NCI-H82 (cell line): ENCODE measurements around the gene C5AR2.
"Not testable (repeated sequence)": the region's sequence is repeated elsewhere in the genome, so short reads cannot be mapped to it uniquely, and the experiment has no call there.

Experiments
- DNase-seq: peaks from one replicate; lab custom pipeline; 2025; lab: John Stamatoyannopoulos, UW

Gene C5AR2

GRCh38 chr19:47331931-47332547 is at the start of gene C5AR2:
C5AR2 (plus strand) TSS chr19:47332175; CDS start chr19:47340800, 8,625 bp downstream.
- DNase-seq, result no peak

- DNase-seq, result no peak
Measured at GRCh38 chr19:47283405-47284059, 48.4 kb upstream of the C5AR2 start.

- DNase-seq, result peak; percentile 72
Measured at GRCh38 chr19:47284324-47284899, 47.6 kb upstream of the C5AR2 start.

GRCh38 chr19:47296036-47296435 is 35.9 kb upstream of the C5AR2 start:
- peak; percentile 96 for DNase-seq

GRCh38 chr19:47300867-47301266 is 31.1 kb upstream of the C5AR2 start:
- not testable (repeated sequence) for DNase-seq

- DNase-seq, result no peak
Measured at GRCh38 chr19:47302249-47302648, 29.7 kb upstream of the C5AR2 start.

- no peak for DNase-seq
Measured at GRCh38 chr19:47303966-47304365, 28.0 kb upstream of the C5AR2 start.

- DNase-seq, result peak; percentile 77
Measured at GRCh38 chr19:47305309-47305751, 26.6 kb upstream of the C5AR2 start.

GRCh38 chr19:47306303-47306702 is 25.7 kb upstream of the C5AR2 start:
- no peak for DNase-seq

- DNase-seq, result peak; percentile 62
Measured at GRCh38 chr19:47309038-47309437, 22.9 kb upstream of the C5AR2 start.

GRCh38 chr19:47309608-47310007 is 22.4 kb upstream of the C5AR2 start, which contains the start of gene C5AR1:
C5AR1 (plus strand) TSS chr19:47309861; CDS start chr19:47309896, 35 bp downstream.
- DNase-seq, result no peak

- no peak for DNase-seq
Measured at GRCh38 chr19:47310323-47310722, 21.7 kb upstream of the C5AR2 start.

- DNase-seq, result peak; percentile 54
Measured at GRCh38 chr19:47310819-47311218, 21.2 kb upstream of the C5AR2 start.

- no peak for DNase-seq
Measured at GRCh38 chr19:47312366-47313006, 19.5 kb upstream of the C5AR2 start.

GRCh38 chr19:47313754-47314295 is 18.1 kb upstream of the C5AR2 start:
- DNase-seq, result no peak

- peak; percentile 28 for DNase-seq
Measured at GRCh38 chr19:47315125-47315821, 16.7 kb upstream of the C5AR2 start.

GRCh38 chr19:47316513-47316912 is 15.5 kb upstream of the C5AR2 start:
- DNase-seq, result no peak

GRCh38 chr19:47319923-47320871 is 11.8 kb upstream of the C5AR2 start:
- no peak for DNase-seq

- no peak for DNase-seq
Measured at GRCh38 chr19:47321630-47322029, 10.3 kb upstream of the C5AR2 start.

- no peak for DNase-seq
Measured at GRCh38 chr19:47322058-47322457, 9.9 kb upstream of the C5AR2 start.

GRCh38 chr19:47323409-47323808 is 8.6 kb upstream of the C5AR2 start:
- no peak for DNase-seq
